Progenitor cell of endocrine pancreas (in vitro differentiated cells): ENCODE measurements around the gene LRMDA. TPM values are rescaled to one million over a fixed set of nuclear protein-coding genes. Genes with fewer than 3 reads are reported as not detected.

Source experiments
- DNase-seq: peaks from one replicate; pipeline ENCODE4 v3.0.0; 2021; ENCODE audit warnings: low spot score; ENCODE audit not compliant: unreplicated experiment
- H3K27ac Mint-ChIP-seq: 2 replicates; pipeline ENCODE4 v1.8.0; 2021; ENCODE audit warnings: mild to moderate bottlenecking, moderate library complexity, mixed read lengths
- H3K27me3 Mint-ChIP-seq: 2 replicates; pipeline ENCODE4 v1.8.0; 2021; ENCODE audit warnings: mixed read lengths
- H3K36me3 Mint-ChIP-seq: 2 replicates; pipeline ENCODE4 v1.8.0; 2022; ENCODE audit warnings: mixed read lengths; ENCODE audit not compliant: insufficient read depth
- H3K4me1 Mint-ChIP-seq: 2 replicates; pipeline ENCODE4 v1.8.0; 2021; ENCODE audit warnings: low read depth, mixed read lengths
- H3K4me3 Mint-ChIP-seq: 2 replicates; pipeline ENCODE4 v1.8.0; 2021; ENCODE audit warnings: low read depth, mild to moderate bottlenecking, moderate library complexity, mixed read lengths
- H3K9me3 Mint-ChIP-seq: 2 replicates; pipeline ENCODE4 v1.8.0; 2021; ENCODE audit warnings: low read depth, mixed read lengths
- total RNA-seq: library from RNA; stranded (reverse); gene quantifications from 2 replicates; pipeline ENCODE4 v1.2.1, GENCODE V29; 2021
- TF ChIP-seq, protein P1 (sequence below): fragments of 200-600 bp; sonication (generic); IDR thresholded peaks from one replicate; pipeline ENCODE4 v1.5.0; 2021; ENCODE audit warnings: antibody characterized with exemption, mild to moderate bottlenecking; ENCODE audit not compliant: unreplicated experiment

LRMDA gene
- total RNA-seq, 1 donor from 2014 or later = 6.5 TPM

DNA sequence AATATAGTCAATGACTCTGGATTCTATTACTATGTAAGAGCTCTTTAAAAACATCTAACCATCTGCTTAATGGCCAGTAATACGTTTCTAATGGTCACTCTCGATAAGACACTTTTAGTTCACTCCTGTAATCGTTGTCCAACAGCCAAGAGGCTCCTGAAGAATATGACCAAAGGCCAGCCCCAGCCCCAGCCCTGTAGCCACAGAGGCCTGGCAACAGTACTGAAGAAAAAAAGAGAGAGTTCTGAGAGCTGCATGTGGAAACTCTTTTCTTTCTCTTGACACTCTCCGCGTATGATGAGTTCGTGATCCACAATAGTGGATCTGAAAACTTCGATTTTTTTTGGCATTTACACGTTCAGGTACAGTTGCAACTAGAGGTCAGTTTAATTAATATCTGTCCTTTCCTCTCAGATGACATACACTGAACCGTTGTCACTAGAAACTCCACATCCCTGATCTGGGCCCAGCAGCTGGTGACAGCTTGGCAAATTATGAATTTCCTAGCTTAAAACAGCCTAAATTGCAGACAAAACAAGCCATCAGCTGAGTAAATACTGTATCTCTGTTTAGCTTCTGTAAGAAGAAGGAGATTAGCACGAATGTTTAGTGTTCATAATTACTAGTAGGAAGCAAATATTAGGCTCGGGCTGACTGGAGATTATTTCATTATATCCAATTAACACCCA, 456.7 kb downstream of the LRMDA start:
- Mint-ChIP-seq H3K36me3 (no peaks in the 10 kb centered on the region), H3K4me3 (no peak overlapping the region), H3K27ac (no peak overlapping the region), H3K9me3 (no peaks in the 10 kb centered on the region), H3K4me1 (peaks cover 1% of the 10 kb centered on the region), H3K27me3 (peaks cover 11% of the 10 kb centered on the region)
- DNase-seq = no peak
- TF ChIP-seq, protein P1, sequence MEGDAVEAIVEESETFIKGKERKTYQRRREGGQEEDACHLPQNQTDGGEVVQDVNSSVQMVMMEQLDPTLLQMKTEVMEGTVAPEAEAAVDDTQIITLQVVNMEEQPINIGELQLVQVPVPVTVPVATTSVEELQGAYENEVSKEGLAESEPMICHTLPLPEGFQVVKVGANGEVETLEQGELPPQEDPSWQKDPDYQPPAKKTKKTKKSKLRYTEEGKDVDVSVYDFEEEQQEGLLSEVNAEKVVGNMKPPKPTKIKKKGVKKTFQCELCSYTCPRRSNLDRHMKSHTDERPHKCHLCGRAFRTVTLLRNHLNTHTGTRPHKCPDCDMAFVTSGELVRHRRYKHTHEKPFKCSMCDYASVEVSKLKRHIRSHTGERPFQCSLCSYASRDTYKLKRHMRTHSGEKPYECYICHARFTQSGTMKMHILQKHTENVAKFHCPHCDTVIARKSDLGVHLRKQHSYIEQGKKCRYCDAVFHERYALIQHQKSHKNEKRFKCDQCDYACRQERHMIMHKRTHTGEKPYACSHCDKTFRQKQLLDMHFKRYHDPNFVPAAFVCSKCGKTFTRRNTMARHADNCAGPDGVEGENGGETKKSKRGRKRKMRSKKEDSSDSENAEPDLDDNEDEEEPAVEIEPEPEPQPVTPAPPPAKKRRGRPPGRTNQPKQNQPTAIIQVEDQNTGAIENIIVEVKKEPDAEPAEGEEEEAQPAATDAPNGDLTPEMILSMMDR = no peak

DNA sequence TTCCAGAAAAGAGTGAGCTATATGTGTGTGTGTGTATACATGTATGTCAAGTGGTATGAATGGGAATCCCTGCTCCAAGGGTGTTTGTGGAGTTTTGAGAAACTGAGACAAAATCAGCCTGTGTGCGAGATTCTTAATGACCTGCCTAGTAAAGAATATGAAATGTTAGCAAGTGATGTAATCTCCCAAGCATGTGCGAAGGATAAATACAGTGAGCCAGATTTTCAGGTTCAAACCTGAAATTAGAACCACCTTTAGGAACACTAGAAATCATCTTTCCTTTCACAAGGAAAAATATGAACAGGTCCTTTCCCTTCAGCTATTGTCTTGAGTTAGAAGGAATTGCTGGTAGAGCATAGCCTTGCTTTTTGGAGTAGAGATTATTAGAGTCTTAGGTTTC, 457.6 kb downstream of the LRMDA start:
- Mint-ChIP-seq H3K9me3 (no peaks in the 10 kb centered on the region), H3K27me3 (peaks cover 11% of the 10 kb centered on the region), H3K4me1 (peaks cover 1% of the 10 kb centered on the region), H3K27ac (no peak overlapping the region), H3K4me3 (no peak overlapping the region), H3K36me3 (no peaks in the 10 kb centered on the region)
- no peak for DNase-seq
- TF ChIP-seq, protein P1 = no peak

DNA sequence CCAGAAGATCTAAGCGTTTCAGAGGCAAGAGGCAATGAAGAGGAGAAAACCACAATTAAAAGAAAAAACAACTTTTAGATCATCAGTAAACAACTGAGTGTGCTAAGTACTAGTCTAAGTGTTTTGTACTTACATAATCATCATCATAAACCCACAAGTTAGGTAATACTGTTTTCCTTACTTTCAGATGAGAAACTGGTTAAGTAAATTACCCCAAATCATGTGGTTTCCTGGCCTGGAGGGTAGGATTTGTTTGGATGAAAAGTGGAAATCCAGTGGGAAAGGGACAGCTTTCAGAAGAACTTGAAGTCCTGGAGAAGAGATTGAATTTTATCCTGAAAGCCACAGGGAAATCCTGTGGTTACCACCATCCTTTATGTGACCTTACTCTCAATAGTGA, 463.3 kb downstream of the LRMDA start:
- TF ChIP-seq, protein P1 = no peak
- Mint-ChIP-seq H3K36me3 (no peaks in the 10 kb centered on the region), H3K27ac (no peak overlapping the region), H3K4me1 (no peaks in the 10 kb centered on the region), H3K4me3 (no peak overlapping the region), H3K27me3 (peaks cover 9% of the 10 kb centered on the region), H3K9me3 (no peaks in the 10 kb centered on the region)
- no peak for DNase-seq

DNA sequence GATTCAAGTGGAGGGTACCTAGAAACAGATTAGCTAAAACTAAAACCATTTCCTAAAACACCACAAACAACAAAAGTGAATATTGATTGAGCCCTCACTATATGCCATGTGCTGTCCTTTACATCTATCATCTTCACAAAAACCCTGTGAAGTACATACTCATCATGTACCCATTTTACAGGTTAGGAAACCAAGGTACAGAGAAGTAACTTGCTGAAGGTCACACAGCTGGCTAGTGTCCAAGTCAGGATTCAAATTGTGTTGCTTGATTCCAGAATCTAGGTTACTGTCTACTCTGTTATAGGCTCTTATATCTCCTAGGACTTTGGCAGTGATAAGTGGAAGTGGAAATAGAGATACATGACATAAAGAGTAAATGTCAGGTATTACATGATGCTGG, 463.8 kb downstream of the LRMDA start:
- H3K4me1 Mint-ChIP-seq = no peaks in the 10 kb centered on the region
- H3K9me3 Mint-ChIP-seq = no peaks in the 10 kb centered on the region
- peaks cover 9% of the 10 kb centered on the region for H3K27me3 Mint-ChIP-seq
- TF ChIP-seq, protein P1 = no peak
- H3K27ac Mint-ChIP-seq = no peak overlapping the region
- no peaks in the 10 kb centered on the region for H3K36me3 Mint-ChIP-seq
- no peak for DNase-seq
- H3K4me3 Mint-ChIP-seq = no peak overlapping the region

DNA sequence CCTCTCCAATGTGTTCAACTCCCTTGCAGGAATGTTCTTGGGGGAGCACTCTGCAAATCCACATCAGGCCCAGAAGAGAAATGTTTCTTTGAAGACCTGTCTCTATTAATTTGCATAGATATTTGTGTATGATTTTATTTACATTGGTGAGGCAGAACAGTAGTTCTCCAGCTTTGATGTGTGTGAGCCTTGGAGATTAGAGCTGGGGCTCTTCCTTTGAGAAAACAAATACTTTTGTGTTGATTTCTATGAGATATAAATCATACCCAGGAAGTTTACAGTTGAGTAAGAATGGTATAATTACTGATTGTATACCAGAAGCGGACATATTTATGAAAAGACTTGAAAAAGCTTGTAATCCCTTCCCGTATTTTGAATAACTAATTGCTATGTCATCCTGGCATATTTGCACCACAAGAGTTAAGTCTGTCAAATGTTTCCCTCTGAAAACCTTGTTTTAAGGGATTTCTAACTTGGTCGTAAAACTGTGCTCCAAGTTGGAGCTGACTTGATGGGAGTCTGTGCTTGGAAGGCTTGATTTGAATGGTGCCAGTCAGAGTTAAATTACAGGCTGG, 468.5 kb downstream of the LRMDA start:
- no peak overlapping the region for H3K27ac Mint-ChIP-seq
- TF ChIP-seq, protein P1 = no peak
- H3K27me3 Mint-ChIP-seq = peaks cover 17% of the 10 kb centered on the region
- H3K4me1 Mint-ChIP-seq = peaks cover 11% of the 10 kb centered on the region
- H3K4me3 Mint-ChIP-seq = no peak overlapping the region
- no peaks in the 10 kb centered on the region for H3K36me3 Mint-ChIP-seq
- DNase-seq = no peak
- H3K9me3 Mint-ChIP-seq = no peaks in the 10 kb centered on the region
